K562 (cell line): Measurements from ENCODE around the gene APOB. TPM values are rescaled to one million over a fixed set of nuclear protein-coding genes. Genes with fewer than 3 reads are reported as not detected.

Experiments
- ATAC-seq: fragments of 200-7000 bp; cut with Tn5 transposase; 3 replicates; pipeline ENCODE4 v1.9.1; 2020; ENCODE audit warnings: moderate library complexity
- BruUV-seq: library from RNA; stranded (reverse); fragments of 400-500 nt; replicated peaks from 2 replicates; lab custom pipeline; 2021; lab: Mats Ljungman, UMichigan
- CTCF ChIA-PET: fragments of 300-600 bp; formaldehyde crosslinking; extraction: SDS; loops from one replicate; lab custom pipeline; 2021; ENCODE audit warnings: low intra/inter-chr PET ratio; lab: Yijun Ruan, JAX
- POLR2A ChIA-PET: fragments of 300-600, 350-650 bp; sonication (Branson Sonifier 250); formaldehyde crosslinking; extraction: SDS; loops from one replicate; lab custom pipeline; 2021; ENCODE audit warnings: antibody characterized with exemption, inconsistent platforms; lab: Yijun Ruan, JAX
- DNase-seq, 4 experiments: peaks; one replicate each; pipeline versions ENCODE4 v3.0.0 to v3.0.0-alpha.2; 2011 to 2018; ENCODE audit warnings: low spot score in 3 of 4, mixed read lengths in 3 of 4; ENCODE audit errors: extremely low read depth in 1 of 4
- FAIRE-seq: peaks from 2 replicates; lab custom pipeline; 2011; peaks lifted over from hg19 to GRCh38; lab: Jason Lieb, UNC
- H2AFZ ChIP-seq: 2 replicates; pipeline ENCODE4 v1.6.0; 2011; ENCODE audit warnings: low read depth, low read length, control low read depth, inconsistent platforms
- H3K27ac ChIP-seq: fragments of 200-600 bp; 3 replicates; pipeline ENCODE4 v1.8.0; 2011; ENCODE audit warnings: low read depth, mild to moderate bottlenecking, control low read depth, inconsistent platforms, low read length, moderate library complexity, mixed read lengths; ENCODE audit errors: extremely low read depth
- H3K27me3 ChIP-seq, 2 experiments: fragments of 300-600 bp in 1 of 2; 2 replicates in 1 of 2; 3 replicates in 1 of 2; pipeline versions ENCODE4 v1.6.0 to v1.8.0; 2011; ENCODE audit warnings: inconsistent platforms in 2 of 2, low read length in 2 of 2, mild to moderate bottlenecking in 1 of 2, mixed read lengths in 1 of 2, moderate library complexity in 1 of 2; ENCODE audit not compliant: control insufficient read depth in 2 of 2, insufficient read depth in 2 of 2
- H3K36me3 ChIP-seq: fragments of 300-600 bp; 3 replicates; pipeline ENCODE4 v1.8.0; 2011; ENCODE audit warnings: mild to moderate bottlenecking, low read length, inconsistent platforms; ENCODE audit not compliant: control insufficient read depth, insufficient read depth
- H3K4me1 ChIP-seq, 2 experiments: fragments of 200-600 bp in 1 of 2; replicated peaks in 1 of 2; 2 replicates in 1 of 2; 3 replicates in 1 of 2; pipeline versions ENCODE4 v1.5.1 to v1.8.0; 2011; ENCODE audit warnings: inconsistent platforms in 2 of 2, low read length in 2 of 2, mild to moderate bottlenecking in 1 of 2, mixed read lengths in 1 of 2, moderate library complexity in 1 of 2; ENCODE audit not compliant: control insufficient read depth in 2 of 2, insufficient read depth in 2 of 2
- H3K4me2 ChIP-seq: 2 replicates; pipeline ENCODE4 v1.6.1; 2011; ENCODE audit warnings: low read length, control low read depth, inconsistent platforms, mixed read lengths; ENCODE audit not compliant: insufficient read depth
- H3K4me3 ChIP-seq: fragments of 200-600 bp; sonication (generic), shearing (Covaris generic); 2 replicates; pipeline ENCODE4 v1.5.1; 2016; ENCODE audit warnings: control low read depth, inconsistent platforms
- H3K79me2 ChIP-seq: fragments of 200-600 bp; 3 replicates; pipeline ENCODE4 v1.8.0; 2011; ENCODE audit warnings: low read length, inconsistent platforms; ENCODE audit not compliant: control insufficient read depth, insufficient read depth
- H3K9ac ChIP-seq, 2 experiments: 2 replicates each; pipeline versions ENCODE4 v1.6.0 to v1.6.1; 2011; ENCODE audit warnings: low read depth in 2 of 2, low read length in 2 of 2, control low read depth in 1 of 2, inconsistent platforms in 1 of 2, mild to moderate bottlenecking in 1 of 2, mixed read lengths in 1 of 2; ENCODE audit not compliant: insufficient read depth in 1 of 2
- H3K9me1 ChIP-seq: one replicate; pipeline ENCODE4 v1.6.0; 2011; ENCODE audit warnings: inconsistent platforms, mild to moderate bottlenecking, low read length, moderate library complexity; ENCODE audit not compliant: control insufficient read depth, insufficient read depth
- H3K9me3 ChIP-seq: replicated peaks from 2 replicates; pipeline ENCODE4 v1.5.1; 2011; ENCODE audit warnings: low read depth, low read length, inconsistent platforms; ENCODE audit not compliant: control insufficient read depth, insufficient read depth
- H4K20me1 ChIP-seq: replicated peaks from 2 replicates; pipeline ENCODE4 v1.6.1; 2011; ENCODE audit warnings: low read length, inconsistent platforms, mixed read lengths; ENCODE audit not compliant: control insufficient read depth, insufficient read depth
- EZH2 ChIP-seq: IDR thresholded peaks from 2 replicates; pipeline ENCODE4 v1.6.1; 2012; ENCODE audit warnings: low read depth, mild to moderate bottlenecking, inconsistent platforms, low read length, borderline replicate concordance
- LARP7 ChIP-seq: fragments of 450-650 bp; IDR thresholded peaks from 2 replicates; pipeline ENCODE4 v1.6.1; 2016
- SNAPC5 ChIP-seq: fragments of 250-450 bp; sonication (Bioruptor Pico); IDR thresholded peaks from 2 replicates; pipeline ENCODE4 v1.8.0; 2021; ENCODE audit warnings: moderate library complexity, mild to moderate bottlenecking, inconsistent platforms
- WGBS: fragments of 100-300 bp; shearing (Covaris generic); methylation state at CpG from one replicate; pipeline ENCODE4 v1.1.6; 2016; ENCODE audit warnings: low coverage, mixed read lengths; ENCODE audit not compliant: insufficient coverage; ENCODE audit errors: missing lambda C conversion rate; 5-methylcytosine and 5-hydroxymethylcytosine counted together
- in situ Hi-C: fragments of 300-500 bp; cut with MboI; formaldehyde crosslinking; loops from 4 replicates; pipeline ENCODE4 v1.15.0; 2018; ENCODE audit warnings: inconsistent platforms, mixed read lengths
- intact Hi-C: fragments of 100-400 bp; cut with micrococcal nuclease; formaldehyde crosslinking; loops from 2 replicates; pipeline ENCODE4 v1.14.2; 2022
- polyA plus RNA-seq, 8 experiments: library from polyadenylated mRNA; depleted of rRNA in 4 of 8; stranded (reverse) in 5 of 8; unstranded in 3 of 8; fragments of >200 nt; fragmentation: Nextera tagmentation in 2 of 8; fragmentation: Illumina TruSeq in 1 of 8; extraction: Ambion mirVana in 2 of 8; extraction: Trizol in 1 of 8; gene quantifications; 2 replicates each; pipeline versions ENCODE4 v1.2.1 to v1.2.3, GENCODE V29; 2011 to 2014; ENCODE audit warnings: inconsistent platforms in 1 of 8, missing spikeins in 1 of 8
- total RNA-seq, 7 experiments: library from RNA; depleted of rRNA in 6 of 7; stranded (reverse); fragments of >200 nt in 6 of 7; fragmentation: Illumina TruSeq in 2 of 7; extraction: Trizol in 2 of 7; gene quantifications; 2 replicates each; pipeline versions ENCODE4 v1.2.1 to v1.2.3, GENCODE V29; 2011 to 2021; ENCODE audit warnings: low replicate concordance in 1 of 7
- TF ChIP-seq, protein P1 (sequence below): fragments of 450-650 bp; conservative IDR thresholded peaks from 2 replicates; pipeline ENCODE4 v1.6.1; 2016; ENCODE audit warnings: missing genetic modification characterization, low read depth, mild to moderate bottlenecking, missing compliant biosample characterization, moderate library complexity
- TF ChIP-seq, protein P2 (sequence below), 2 experiments: fragments of 250-450 bp in 1 of 2; fragments of 450-650 bp in 1 of 2; sonication (Bioruptor Pico) in 1 of 2; IDR thresholded peaks; 2 replicates each; pipeline versions ENCODE4 v1.6.1 to v1.8.0; 2016 to 2021; ENCODE audit warnings: mild to moderate bottlenecking in 2 of 2, moderate library complexity in 2 of 2, missing compliant biosample characterization in 1 of 2, missing genetic modification characterization in 1 of 2

The APOB gene
- total and polyA plus RNA-seq, 9 of the 15 experiments (the other 6 are each of a cell fraction or from before 2014, with no cell fraction given) = 0.73 TPM; not detected in 8

- ChIA-PET POLR2A (interaction anchor here (0.7 kb wide), 1 partner anchor 8 kb away, joined by 4 read pairs; no protein-coding TSS in a partner anchor), CTCF (no interaction called here)
- FAIRE-seq = no peak
- no peak overlapping the region for H3K4me3 ChIP-seq
- intact Hi-C loops (no loop called here), in situ Hi-C loops (no loop called here)
- peaks cover 3% of the 10 kb centered on the region for H3K9me1 ChIP-seq
- TF ChIP-seq, protein P1, sequence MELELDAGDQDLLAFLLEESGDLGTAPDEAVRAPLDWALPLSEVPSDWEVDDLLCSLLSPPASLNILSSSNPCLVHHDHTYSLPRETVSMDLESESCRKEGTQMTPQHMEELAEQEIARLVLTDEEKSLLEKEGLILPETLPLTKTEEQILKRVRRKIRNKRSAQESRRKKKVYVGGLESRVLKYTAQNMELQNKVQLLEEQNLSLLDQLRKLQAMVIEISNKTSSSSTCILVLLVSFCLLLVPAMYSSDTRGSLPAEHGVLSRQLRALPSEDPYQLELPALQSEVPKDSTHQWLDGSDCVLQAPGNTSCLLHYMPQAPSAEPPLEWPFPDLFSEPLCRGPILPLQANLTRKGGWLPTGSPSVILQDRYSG (tag) = no peak
- TF ChIP-seq EZH2 = no peak
- no peak for TF ChIP-seq SNAPC5 (CRISPR knock-in tag)
- TF ChIP-seq, protein P2, sequence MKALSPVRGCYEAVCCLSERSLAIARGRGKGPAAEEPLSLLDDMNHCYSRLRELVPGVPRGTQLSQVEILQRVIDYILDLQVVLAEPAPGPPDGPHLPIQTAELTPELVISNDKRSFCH (CRISPR knock-in tag; IDR thresholded peaks at IDR 0.05) = no peak
- TF ChIP-seq, protein P2 (tag; IDR thresholded peaks at IDR 0.05) = no peak
- TF ChIP-seq LARP7 = no peak
- no peak for DNase-seq
- H3K4me2 ChIP-seq = no peak overlapping the region
- BruUV-seq = no TSS peak
- H2AFZ ChIP-seq = no peak overlapping the region
- ATAC-seq = no peak
- 0 out of 2 replicates have a peak, but pooled peaks cover 4% of the 10 kb centered on the region for H4K20me1 ChIP-seq
- 5% methylated on average over 10 of the region's 10 CpGs for WGBS
- H3K36me3 ChIP-seq = no peaks in the 10 kb centered on the region
- no peaks in the 10 kb centered on the region for H3K4me1 ChIP-seq
- H3K27ac ChIP-seq = no peak overlapping the region
- H3K27me3 ChIP-seq = peaks cover 3 to 12% of the 10 kb centered on the region in 2 experiments; a peak in 3 of 5 replicates
- no peak overlapping the region for H3K9ac ChIP-seq
- H3K9me3 ChIP-seq = no peaks in the 10 kb centered on the region
- H3K79me2 ChIP-seq = no peaks in the 10 kb centered on the region
These were observed 88.4 kb downstream of the APOB start for GRCh38 chr2:20955277-20956026.
